ENCODE data around the gene PMM1. TPM values are rescaled to one million over a fixed set of nuclear protein-coding genes. Genes with fewer than 3 reads are reported as not detected.
A peak's percentile ranks its signal among the peaks of the same experiment; 100 is the strongest.

PMM1 gene
- total and polyA plus RNA-seq, 11 donors, result 10.8 to 34.8 (median 22.9) TPM

DNA sequence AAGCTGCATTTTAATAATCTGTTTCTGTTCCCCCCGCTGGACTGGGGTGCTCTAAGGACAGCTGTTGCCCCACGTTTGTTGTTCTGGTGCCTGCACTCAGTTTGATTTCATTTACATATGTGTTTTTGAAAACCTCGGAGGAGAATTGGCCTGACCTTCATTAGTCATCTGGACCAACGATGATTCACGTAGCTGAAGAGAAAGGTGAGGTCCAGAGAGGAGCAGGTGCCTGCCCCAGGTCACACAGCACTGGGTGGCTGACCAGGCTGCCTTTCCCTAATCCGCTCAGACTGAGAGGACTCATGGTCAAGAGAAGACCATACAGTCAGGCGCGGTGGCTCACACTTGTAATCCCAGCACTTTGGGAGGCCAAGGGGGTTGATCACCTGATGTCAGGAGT lies 25.1 kb downstream of the PMM1 start:
- WGBS, 4 donors, result 82 to 90% (median 87%) methylated on average over 8 of the region's 8 CpGs
- H3K27me3 ChIP-seq, result peaks cover 0 to 5% (median 0%) of the 10 kb centered on the region in 9 donors
- intact Hi-C loops (cut with DNase I), result no loop called here
- ATAC-seq (no peak), DNase-seq (no peak)
- H3K4me1 ChIP-seq, result peaks cover 0 to 58% (median 23%) of the 10 kb centered on the region in 12 donors
- H3K27ac ChIP-seq, result peak overlapping the region in 10 of 12 donors; percentile 24 to 95 (median 81)
- no peak overlapping the region for H3K4me3 ChIP-seq
- TF ChIP-seq POLR2A (IDR thresholded peaks at IDR 0.05), result no peak
- TF ChIP-seq, protein P1, sequence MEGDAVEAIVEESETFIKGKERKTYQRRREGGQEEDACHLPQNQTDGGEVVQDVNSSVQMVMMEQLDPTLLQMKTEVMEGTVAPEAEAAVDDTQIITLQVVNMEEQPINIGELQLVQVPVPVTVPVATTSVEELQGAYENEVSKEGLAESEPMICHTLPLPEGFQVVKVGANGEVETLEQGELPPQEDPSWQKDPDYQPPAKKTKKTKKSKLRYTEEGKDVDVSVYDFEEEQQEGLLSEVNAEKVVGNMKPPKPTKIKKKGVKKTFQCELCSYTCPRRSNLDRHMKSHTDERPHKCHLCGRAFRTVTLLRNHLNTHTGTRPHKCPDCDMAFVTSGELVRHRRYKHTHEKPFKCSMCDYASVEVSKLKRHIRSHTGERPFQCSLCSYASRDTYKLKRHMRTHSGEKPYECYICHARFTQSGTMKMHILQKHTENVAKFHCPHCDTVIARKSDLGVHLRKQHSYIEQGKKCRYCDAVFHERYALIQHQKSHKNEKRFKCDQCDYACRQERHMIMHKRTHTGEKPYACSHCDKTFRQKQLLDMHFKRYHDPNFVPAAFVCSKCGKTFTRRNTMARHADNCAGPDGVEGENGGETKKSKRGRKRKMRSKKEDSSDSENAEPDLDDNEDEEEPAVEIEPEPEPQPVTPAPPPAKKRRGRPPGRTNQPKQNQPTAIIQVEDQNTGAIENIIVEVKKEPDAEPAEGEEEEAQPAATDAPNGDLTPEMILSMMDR (IDR thresholded peaks at IDR 0.05), result no peak
- H3K36me3 ChIP-seq, result no peaks in the 10 kb centered on the region
- no peaks in the 10 kb centered on the region for H3K9me3 ChIP-seq

GRCh38 chr22:41563051-41563711 lies 26.5 kb downstream of the PMM1 start:
- intact Hi-C loops (cut with DNase I), result no loop called here
- Histone ChIP-seq H3K27me3 (peaks cover 0 to 5% (median 0%) of the 10 kb centered on the region in 9 donors), H3K4me1 (peaks cover 0 to 53% (median 21%) of the 10 kb centered on the region in 12 donors), H3K36me3 (no peaks in the 10 kb centered on the region), H3K4me3 (peak overlapping the region in 11 of 12 donors; percentile 26 to 77 (median 55)), H3K27ac (peak overlapping the region; percentile 69 to 99 (median 91)), H3K9me3 (no peaks in the 10 kb centered on the region)
- WGBS, 4 donors, result 25 to 35% (median 31%) methylated on average over 10 of the region's 10 CpGs
- DNase-seq (peak in 2 of 5 donors; percentile 62 to 65), ATAC-seq (peak; percentile 10 to 44 (median 25))
- peak in 1 of 2 donors; percentile 46 for TF ChIP-seq POLR2A (IDR thresholded peaks at IDR 0.05)
- TF ChIP-seq, protein P1 (IDR thresholded peaks at IDR 0.05), result no peak

- Histone ChIP-seq H3K36me3 (no peaks in the 10 kb centered on the region), H3K4me3 (peak overlapping the region; percentile 26 to 77 (median 58)), H3K4me1 (peaks cover 0 to 57% (median 26%) of the 10 kb centered on the region in 12 donors), H3K9me3 (no peaks in the 10 kb centered on the region), H3K27me3 (peaks cover 0 to 5% (median 0%) of the 10 kb centered on the region in 9 donors), H3K27ac (peak overlapping the region; percentile 69 to 99 (median 91))
- TF ChIP-seq, protein P1 (IDR thresholded peaks at IDR 0.05), result no peak
- TF ChIP-seq POLR2A (IDR thresholded peaks at IDR 0.05), result no peak
- intact Hi-C loops (cut with DNase I), result no loop called here
- 54 to 73% (median 62%) methylated on average over 4 of the region's 4 CpGs for WGBS, 4 donors
- peak in 1 of 5 donors; percentile 43 for DNase-seq
- ATAC-seq, result no peak
Observed at GRCh38 chr22:41562461-41562860, 27.2 kb downstream of the PMM1 start.

- 38 to 43% (median 41%) methylated on average over 4 to 5 of the region's 5 CpGs for WGBS, 4 donors
Observed at GRCh38 chr22:41561788-41562187, 27.9 kb downstream of the PMM1 start.

More at GRCh38 chr22:41561788-41562187, 27.9 kb downstream of the PMM1 start:
- Histone ChIP-seq H3K4me3 (peak overlapping the region; percentile 40 to 77 (median 58)), H3K27ac (peak overlapping the region; percentile 69 to 99 (median 92)), H3K4me1 (peaks cover 0 to 63% (median 29%) of the 10 kb centered on the region in 12 donors), H3K27me3 (peaks cover 0 to 5% (median 0%) of the 10 kb centered on the region in 9 donors), H3K36me3 (no peaks in the 10 kb centered on the region), H3K9me3 (no peaks in the 10 kb centered on the region)
- ATAC-seq (peak; percentile 62 to 70 (median 69)), DNase-seq (peak in 4 of 5 donors; percentile 62 to 86 (median 82))
- intact Hi-C loops (cut with DNase I), result no loop called here
- TF ChIP-seq, protein P1 (IDR thresholded peaks at IDR 0.05), result no peak
- TF ChIP-seq POLR2A (IDR thresholded peaks at IDR 0.05), result peak in 1 of 2 donors; percentile 48
